HL-60 (cell line): ENCODE results near the gene TAAR1.
"Not testable (repeated sequence)": the region's sequence is repeated elsewhere in the genome, so short reads cannot be mapped to it uniquely, and the experiment has no call there.

ENCODE experiments used
- CTCF ChIP-seq: IDR thresholded peaks from one replicate; pipeline ENCODE4 v1.5.1; 2011; ENCODE audit warnings: low read length, control low read depth, inconsistent platforms; ENCODE audit not compliant: insufficient read depth
- GABPA ChIP-seq: IDR thresholded peaks from 2 replicates; pipeline ENCODE4 v1.6.1; 2012; ENCODE audit warnings: low read depth
- POLR2AphosphoS5 ChIP-seq: IDR thresholded peaks from 2 replicates; pipeline ENCODE4 v1.6.1; 2012; ENCODE audit warnings: low read depth
- SPI1 ChIP-seq: IDR thresholded peaks from 2 replicates; pipeline ENCODE4 v1.6.1; 2012; ENCODE audit warnings: low read depth, mild to moderate bottlenecking, borderline replicate concordance
- TF ChIP-seq, protein P1 (sequence below): IDR thresholded peaks from 2 replicates; pipeline ENCODE4 v1.6.1; 2012; ENCODE audit warnings: low read depth; ENCODE audit not compliant: insufficient replicate concordance

DNA sequence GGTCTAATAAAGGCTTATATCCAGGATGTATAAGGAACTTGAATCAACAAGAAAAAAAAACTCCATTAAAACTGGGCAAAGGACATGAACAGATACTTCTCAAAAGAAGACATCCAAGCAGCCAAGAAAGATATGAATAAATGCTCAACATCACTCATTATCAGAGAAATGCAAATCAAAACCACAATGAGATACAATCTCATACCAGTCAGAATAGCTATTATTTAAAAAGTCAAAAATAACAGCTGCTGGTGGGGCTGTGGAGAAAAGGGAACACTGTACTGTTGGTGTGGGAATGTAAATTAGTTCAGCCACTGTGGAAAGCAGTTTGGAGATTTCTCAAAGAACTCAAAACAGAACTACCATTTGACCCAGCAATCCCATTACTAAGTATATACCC, 20.1 kb upstream of the TAAR1 start:
- TF ChIP-seq CTCF, SPI1, GABPA, POLR2AphosphoS5: not testable (repeated sequence)
- TF ChIP-seq, protein P1, sequence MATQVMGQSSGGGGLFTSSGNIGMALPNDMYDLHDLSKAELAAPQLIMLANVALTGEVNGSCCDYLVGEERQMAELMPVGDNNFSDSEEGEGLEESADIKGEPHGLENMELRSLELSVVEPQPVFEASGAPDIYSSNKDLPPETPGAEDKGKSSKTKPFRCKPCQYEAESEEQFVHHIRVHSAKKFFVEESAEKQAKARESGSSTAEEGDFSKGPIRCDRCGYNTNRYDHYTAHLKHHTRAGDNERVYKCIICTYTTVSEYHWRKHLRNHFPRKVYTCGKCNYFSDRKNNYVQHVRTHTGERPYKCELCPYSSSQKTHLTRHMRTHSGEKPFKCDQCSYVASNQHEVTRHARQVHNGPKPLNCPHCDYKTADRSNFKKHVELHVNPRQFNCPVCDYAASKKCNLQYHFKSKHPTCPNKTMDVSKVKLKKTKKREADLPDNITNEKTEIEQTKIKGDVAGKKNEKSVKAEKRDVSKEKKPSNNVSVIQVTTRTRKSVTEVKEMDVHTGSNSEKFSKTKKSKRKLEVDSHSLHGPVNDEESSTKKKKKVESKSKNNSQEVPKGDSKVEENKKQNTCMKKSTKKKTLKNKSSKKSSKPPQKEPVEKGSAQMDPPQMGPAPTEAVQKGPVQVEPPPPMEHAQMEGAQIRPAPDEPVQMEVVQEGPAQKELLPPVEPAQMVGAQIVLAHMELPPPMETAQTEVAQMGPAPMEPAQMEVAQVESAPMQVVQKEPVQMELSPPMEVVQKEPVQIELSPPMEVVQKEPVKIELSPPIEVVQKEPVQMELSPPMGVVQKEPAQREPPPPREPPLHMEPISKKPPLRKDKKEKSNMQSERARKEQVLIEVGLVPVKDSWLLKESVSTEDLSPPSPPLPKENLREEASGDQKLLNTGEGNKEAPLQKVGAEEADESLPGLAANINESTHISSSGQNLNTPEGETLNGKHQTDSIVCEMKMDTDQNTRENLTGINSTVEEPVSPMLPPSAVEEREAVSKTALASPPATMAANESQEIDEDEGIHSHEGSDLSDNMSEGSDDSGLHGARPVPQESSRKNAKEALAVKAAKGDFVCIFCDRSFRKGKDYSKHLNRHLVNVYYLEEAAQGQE: not testable (repeated sequence)
